GM12801 (cell line): Measurements from ENCODE around the gene TBL1Y.

Source experiments
- CTCF ChIP-seq: IDR thresholded peaks from one replicate; pipeline ENCODE4 v1.5.1; 2011; ENCODE audit warnings: control low read depth; ENCODE audit not compliant: insufficient read length; ENCODE audit errors: extremely low read depth

The TBL1Y gene

GRCh38 chrY:6948378-6948777 lies 37.9 kb downstream of the TBL1Y start:
- no peak for TF ChIP-seq CTCF

DNA sequence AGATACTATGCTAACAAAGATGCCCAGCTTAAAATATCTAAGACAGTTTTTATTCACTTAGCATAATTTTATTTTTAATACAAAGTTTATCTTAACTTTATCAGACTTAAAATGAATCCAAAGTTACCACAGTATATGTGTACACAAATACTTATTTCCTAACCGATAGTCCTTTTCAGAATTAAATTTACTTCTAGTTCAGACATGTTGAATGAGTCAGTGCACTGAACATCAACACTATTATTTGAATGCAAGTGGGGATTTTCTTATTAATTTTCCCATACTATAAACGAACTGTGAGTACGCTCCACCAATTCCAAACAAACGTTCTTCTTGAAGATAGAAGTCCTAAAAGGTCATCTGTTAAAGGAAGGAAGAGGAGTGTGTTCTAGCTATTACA lies 39.5 kb downstream of the TBL1Y start:
- no peak for TF ChIP-seq CTCF

DNA sequence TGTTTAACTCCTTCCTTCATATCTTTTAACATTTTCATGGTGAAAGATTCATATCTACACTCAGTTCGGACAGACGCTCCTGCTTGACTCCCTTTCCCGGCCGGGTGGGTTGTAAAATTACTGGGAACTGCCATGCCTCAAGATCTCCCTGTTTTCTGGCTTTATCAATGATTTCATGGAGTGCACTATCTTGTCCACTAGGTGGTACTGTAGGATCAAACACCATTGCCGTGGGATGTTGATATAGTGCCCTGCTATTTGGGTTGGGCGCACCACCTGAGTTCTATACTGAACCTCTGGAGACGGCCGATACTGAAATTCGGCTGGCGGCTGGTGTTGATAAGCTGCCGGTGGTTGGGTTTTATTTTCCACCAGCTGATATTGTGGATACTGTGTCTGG lies 54.2 kb downstream of the TBL1Y start:
- no peak for TF ChIP-seq CTCF

GRCh38 chrY:6966521-6966920 lies 56.0 kb downstream of the TBL1Y start:
- no peak for TF ChIP-seq CTCF

DNA sequence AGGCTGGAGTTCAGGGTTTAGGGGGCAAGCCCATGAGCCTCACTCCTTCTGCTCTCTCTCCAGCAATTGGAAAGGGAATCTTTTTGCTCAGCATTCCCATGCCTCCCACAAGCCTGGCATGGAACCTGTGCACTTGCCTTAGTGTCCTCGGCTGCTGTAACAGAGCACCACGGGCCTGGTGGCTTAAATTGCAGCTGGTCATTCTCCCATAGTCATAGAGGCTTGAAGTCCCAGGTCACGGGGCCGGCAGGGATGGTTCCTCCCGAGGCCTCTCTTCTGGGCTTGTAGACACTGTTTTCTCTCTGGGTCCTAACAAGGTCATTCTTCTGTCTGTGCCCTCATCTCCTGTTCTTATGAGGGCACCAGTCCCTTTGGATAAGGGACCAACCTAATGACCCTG lies 57.2 kb downstream of the TBL1Y start:
- TF ChIP-seq CTCF: no peak

GRCh38 chrY:6968191-6968590 lies 57.7 kb downstream of the TBL1Y start:
- no peak for TF ChIP-seq CTCF

DNA sequence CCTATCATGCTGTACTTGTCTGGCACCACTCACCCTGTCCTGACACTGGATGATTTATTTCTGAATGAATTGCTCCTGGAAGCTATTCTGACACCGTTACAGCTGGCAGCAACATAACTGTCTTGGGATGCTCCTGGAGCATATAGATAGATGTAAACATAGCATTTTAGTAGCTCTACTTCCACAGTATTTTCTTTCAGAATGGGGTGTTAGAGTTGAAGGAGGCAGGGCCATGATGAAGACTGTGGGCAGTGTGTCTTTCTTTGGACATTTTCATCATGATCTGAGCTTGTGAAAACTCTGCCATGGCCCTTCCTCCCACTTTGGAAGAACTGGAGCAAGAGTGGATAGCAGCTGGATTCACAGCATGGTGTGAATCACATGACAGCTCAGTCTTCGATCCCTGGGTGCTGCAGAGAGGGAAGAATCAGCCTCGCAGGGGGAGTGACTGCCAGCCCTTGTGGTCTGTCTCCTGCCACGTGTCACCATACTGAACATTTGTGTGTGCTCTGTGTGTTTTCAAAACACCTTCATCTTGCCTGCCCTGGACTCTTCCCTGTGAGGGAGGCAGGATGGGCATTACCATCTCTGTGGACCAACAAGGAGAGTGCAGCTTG lies 61.9 kb downstream of the TBL1Y start:
- no peak for TF ChIP-seq CTCF
